NCI-H2107 treated with DMSO at 0.1 percent for 48 hours (cell line): ENCODE measurements around the gene SNRPA1.
A peak's percentile ranks its signal among the peaks of the same experiment; 100 is the strongest.
"Not testable (repeated sequence)": the region's sequence is repeated elsewhere in the genome, so short reads cannot be mapped to it uniquely, and the experiment has no call there.

Experiments
- DNase-seq: peaks from one replicate; lab custom pipeline; 2025; ENCODE audit not compliant: unreplicated experiment; lab: John Stamatoyannopoulos, UW

SNRPA1 gene

DNA sequence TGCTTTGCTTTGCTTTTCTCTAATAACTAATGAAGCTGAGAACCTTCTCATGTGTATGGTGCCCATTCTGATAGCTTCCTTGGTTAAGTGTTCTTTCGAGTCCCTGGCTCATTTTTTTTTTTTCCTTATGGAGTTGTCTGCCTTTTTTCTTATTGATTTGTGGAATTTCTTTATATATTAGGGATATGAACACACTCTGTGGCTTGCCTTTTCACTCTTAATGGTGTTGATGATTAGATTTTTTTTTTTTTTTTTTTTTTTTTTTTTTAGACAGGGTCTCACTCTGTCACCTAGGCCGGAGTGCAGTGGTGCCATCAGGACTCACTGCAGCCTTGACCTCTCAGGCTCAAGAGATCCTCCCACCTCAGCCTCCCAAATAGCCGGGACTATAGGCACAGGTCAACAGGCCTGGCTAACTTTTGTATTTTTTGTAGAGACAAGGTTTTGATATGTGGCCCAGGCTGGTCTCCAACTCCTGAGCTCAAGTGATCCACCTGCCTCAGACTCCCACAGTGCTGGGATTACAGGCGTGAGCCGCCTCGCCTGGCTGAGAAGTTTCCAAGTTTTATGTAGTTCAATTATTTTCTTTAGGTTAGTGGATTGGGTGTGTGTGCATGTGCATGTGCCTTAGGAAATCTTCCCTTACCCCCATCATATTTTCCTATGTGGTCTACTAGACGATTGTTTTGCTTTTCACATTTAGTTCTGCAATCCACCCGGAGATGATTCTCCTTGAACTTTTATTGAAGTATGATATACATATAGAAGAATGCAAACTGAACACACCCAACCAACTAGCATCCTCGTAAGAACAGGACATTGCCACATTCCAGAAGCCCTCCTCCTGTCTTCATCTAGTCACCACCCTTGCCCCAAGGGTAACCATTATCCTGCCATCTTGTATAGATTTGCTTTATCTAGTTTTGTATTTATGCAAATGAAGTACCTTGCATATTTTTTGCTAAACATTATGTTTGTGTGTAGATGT is 1.7 kb upstream of the SNRPA1 start:
- DNase-seq: no peak

- no peak for DNase-seq
Observed at GRCh38 chr15:101295607-101296161, 636 bp upstream of the SNRPA1 start.

- peak; percentile 10 for DNase-seq
Observed at GRCh38 chr15:101293122-101293521, 1.9 kb downstream of the SNRPA1 start.

DNA sequence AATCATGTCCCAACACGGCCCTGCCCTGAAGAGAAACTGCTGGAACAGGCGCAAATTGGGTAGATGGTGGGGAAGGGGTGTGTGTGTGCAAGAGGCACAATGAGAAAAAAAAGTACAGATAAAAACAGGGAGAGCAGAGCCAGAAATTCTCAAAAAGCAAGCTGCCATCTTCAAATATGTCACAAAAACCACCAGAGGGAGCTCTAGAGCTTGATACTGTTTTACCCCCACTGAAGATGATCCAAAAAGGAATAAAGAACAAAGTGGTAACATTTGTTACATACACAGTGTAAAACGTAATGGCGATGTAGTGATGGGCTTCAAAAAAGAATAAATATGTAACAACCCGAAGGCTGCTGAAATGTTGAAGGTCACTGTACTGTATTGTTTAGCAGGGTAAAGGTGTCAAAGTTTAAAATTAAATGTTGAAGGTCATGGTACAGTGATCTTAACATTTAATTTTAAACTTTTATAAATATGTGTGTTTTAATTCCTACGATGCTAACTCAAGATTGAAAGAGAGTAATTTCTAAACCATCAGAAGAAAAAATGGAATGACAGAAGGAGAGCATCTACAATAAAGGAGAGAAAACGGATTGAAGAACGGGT is 6.0 kb downstream of the SNRPA1 start:
- DNase-seq: no peak

- not testable (repeated sequence) for DNase-seq
Observed at GRCh38 chr15:101287342-101287741, 7.7 kb downstream of the SNRPA1 start.

DNA sequence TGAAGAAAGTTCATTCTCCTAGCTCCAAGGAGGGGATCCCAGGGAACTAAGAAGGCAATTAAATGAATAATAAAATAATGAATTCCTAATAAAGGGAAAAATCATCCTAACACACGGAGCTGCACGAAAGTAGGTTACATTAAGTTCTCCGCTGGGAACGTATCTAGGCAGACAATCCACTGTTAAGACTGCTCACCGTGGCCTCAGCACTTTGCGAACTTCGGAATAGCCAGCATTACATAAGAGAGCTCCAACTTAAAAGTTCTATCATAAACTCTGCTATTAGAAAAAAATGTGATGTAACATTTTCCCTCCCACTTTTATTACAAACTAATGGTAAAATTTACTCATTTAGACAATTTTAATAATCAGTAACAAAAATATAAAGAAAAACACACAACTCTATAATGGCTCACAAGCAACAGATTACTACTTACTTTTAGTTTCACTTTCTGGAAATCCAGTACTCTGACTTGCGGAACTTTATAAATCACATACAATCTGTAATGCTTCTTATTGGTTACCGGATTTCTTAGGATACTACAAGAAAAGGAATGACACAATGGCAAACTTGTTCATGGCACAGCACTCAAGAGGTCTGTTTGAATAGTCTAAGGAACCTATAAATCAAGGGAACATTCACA is 8.5 kb downstream of the SNRPA1 start:
- DNase-seq: no peak

DNA sequence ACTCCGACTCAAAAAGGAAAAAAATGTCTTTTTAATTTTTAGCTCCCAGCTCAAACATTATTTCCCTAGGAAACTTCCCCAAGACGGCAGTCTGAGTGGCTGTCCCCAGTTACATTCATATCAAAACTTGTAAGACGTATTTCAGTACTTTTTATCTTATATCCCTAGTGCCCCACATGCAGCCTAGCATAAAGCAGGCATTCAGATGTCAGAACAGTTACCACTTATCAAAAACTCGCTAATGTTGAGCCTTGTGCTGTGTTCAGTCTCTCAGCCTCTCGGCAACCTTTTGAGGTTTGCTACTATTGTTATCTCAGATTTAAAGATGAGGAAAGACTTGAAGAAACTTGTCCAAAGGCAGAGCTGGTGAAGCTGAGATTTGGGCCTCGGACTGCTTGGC is 11.1 kb downstream of the SNRPA1 start:
- DNase-seq: no peak

GRCh38 chr15:101280007-101280406 is 15.0 kb downstream of the SNRPA1 start:
- DNase-seq: no peak

- no peak for DNase-seq
Observed at GRCh38 chr15:101277943-101278564, 17.0 kb downstream of the SNRPA1 start.

- peak; percentile 39 for DNase-seq
Observed at GRCh38 chr15:101277038-101277822, 17.8 kb downstream of the SNRPA1 start, which contains the start of gene SELENOS. TSS of gene SELENOS (minus strand) at chr15:101277485. CDS start at chr15:101277417, 68 bp downstream.

GRCh38 chr15:101276501-101277037 is 18.5 kb downstream of the SNRPA1 start:
- no peak for DNase-seq

DNA sequence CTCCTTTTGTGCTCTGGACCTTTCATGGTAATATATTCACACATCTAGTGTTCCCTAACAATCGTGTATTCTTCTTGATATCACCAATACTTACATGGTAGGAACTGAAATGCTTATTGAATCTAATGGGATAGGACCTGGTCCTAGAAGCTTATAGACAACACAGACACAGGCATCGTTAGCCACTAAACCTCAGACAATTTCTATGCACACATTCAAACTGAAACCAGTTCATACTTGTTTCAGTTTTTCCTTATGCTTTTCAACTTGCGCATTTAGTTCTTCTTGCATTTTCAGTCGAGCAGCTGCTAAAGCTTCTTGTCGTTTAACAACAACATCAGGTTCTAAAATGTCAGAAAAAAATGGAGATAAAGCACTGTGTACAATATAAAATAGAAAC is 20.0 kb downstream of the SNRPA1 start:
- no peak for DNase-seq

DNA sequence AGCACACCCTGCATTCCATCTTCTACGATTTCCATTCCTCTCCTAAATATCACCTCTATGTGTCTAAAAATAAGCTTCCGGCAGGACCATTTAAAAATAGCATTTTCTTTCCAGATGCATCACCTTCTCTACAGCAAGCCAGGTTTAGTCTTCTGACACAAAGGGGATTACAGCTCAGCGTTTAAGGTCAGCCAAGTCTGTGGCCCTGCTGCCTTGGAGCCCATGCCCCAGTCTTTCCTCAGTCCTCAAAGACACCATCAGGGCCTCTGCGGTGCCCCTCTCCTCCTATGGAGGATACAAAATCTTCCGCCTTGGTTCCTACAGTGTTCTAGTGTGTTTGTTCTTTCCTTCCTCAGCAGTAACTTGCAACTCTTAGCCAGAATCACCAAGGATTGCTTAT is 21.5 kb downstream of the SNRPA1 start:
- DNase-seq: no peak

GRCh38 chr15:101272584-101272983 is 22.5 kb downstream of the SNRPA1 start:
- no peak for DNase-seq

DNA sequence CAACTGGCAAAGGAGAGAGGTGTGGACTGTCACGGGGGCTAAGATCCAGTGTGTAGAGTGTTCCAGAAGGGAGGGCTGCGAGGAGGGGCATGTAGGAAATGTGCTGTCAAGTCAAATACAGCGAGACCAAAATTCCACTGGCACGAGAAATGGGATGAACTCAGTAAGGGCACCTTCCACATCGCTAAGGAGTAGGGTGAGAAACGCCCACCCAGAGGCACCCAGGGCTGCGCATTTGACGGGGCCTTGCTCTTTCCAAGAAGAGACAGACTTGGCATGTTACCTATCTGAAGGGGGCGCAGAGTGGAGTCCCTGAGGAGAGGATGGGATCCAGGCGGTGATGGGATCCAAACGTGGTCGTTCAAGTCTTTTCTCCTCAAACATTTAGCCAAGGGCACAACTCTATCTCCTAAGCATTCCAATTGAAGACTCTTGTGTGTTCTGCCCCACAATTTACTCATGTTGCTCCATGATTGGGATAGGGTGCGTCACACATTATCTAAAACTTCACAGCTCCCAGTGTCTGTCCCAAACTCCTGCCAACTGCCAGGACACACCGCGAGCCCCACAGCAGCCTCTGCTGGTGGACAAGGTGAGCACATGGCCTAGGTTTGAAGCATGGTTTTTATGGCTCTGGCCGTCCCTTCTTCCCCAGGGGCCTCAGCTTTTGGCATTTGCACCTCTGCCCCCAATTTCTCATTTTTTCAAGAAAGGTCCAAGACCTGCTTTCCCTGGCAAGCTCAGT is 25.4 kb downstream of the SNRPA1 start:
- DNase-seq: no peak

GRCh38 chr15:101267320-101268104 is 27.5 kb downstream of the SNRPA1 start:
- no peak for DNase-seq

DNA sequence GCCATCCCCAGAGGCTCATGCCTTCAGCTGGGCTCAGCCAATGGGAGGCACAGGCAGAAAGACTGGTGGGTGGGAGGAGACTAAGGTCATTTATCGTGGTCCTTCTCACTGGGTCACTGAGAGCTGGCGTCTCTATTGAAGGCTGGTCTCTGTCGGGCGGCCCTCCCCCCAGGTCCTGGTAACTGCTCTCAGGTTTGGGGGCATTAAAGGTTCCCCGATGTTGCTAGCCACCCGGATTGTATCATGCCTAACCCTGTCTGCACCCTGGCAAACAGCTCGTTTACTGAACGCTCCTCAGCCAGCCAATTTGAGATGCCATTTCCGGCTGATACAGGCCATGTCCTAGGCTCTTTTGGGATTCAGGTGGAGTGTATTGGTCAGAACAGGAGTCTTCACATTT is 28.3 kb downstream of the SNRPA1 start:
- DNase-seq: no peak

GRCh38 chr15:101266034-101266433 is 29.0 kb downstream of the SNRPA1 start:
- no peak for DNase-seq
